ENCODE data around the gene MCM3.

Gene MCM3

GRCh38 chr6:52284460-52285176 lies at the start of gene MCM3:
Gene MCM3, minus strand, starts transcription at chr6:52284742. Its CDS starts 68 bp downstream, at chr6:52284674.
- peaks cover 50% of the 10 kb centered on the region for H3K79me2 ChIP-seq (ENCODE audit: low read length)
- H2AFZ ChIP-seq (ENCODE audit: low read depth, low read length): peak within 1 kb of the TSS; percentile 62
- no peaks in the 10 kb centered on the region for H3K27me3 ChIP-seq (ENCODE audit: low read depth, low read length)
- no peak for TF ChIP-seq CTCF (IDR thresholded peaks at IDR 0.05; ENCODE audit: low read depth, low read length)
- no peak for TF ChIP-seq EZH2phosphoT487 (IDR thresholded peaks at IDR 0.05; ENCODE audit: low read depth)
- H3K4me2 ChIP-seq (ENCODE audit: low read length): peak within 1 kb of the TSS; percentile 97
- H3K4me1 ChIP-seq (ENCODE audit: low read length): peaks cover 42% of the 10 kb centered on the region
- peak within 1 kb of the TSS; percentile 91 for H3K27ac ChIP-seq (ENCODE audit: low read length)
- H3K9ac ChIP-seq (ENCODE audit: low read length): peak within 1 kb of the TSS; percentile 94
- peak within 1 kb of the TSS; percentile 83 for H3K4me3 ChIP-seq (ENCODE audit: low read length)
- H4K20me1 ChIP-seq (ENCODE audit: insufficient read depth, low read length): peaks cover 26% of the 10 kb centered on the region
- peaks cover 40% of the 10 kb centered on the region for H3K36me3 ChIP-seq (replicated peaks; ENCODE audit: low read depth, low read length)
- H3K9me3 ChIP-seq (ENCODE audit: insufficient read depth, low read length): no peaks in the 10 kb centered on the region

- Histone ChIP-seq H3K4me1 (ENCODE audit: low read length) (peaks cover 48% of the 10 kb centered on the region), H3K9me3 (ENCODE audit: insufficient read depth, low read length) (no peaks in the 10 kb centered on the region), H3K9ac (ENCODE audit: low read length) (no peak overlapping the region), H3K4me2 (ENCODE audit: low read length) (no peak overlapping the region), H3K36me3 (replicated peaks; ENCODE audit: low read depth, low read length) (no peaks in the 10 kb centered on the region), H3K4me3 (ENCODE audit: low read length) (no peak overlapping the region), H3K79me2 (ENCODE audit: low read length) (no peaks in the 10 kb centered on the region), H3K27me3 (ENCODE audit: low read depth, low read length) (no peaks in the 10 kb centered on the region), H3K27ac (ENCODE audit: low read length) (no peak overlapping the region), H2AFZ (ENCODE audit: low read depth, low read length) (peak overlapping the region; percentile 0; the same call in 1 of the 2 replicates), H4K20me1 (ENCODE audit: insufficient read depth, low read length) (no peaks in the 10 kb centered on the region)
- no peak for TF ChIP-seq CTCF (IDR thresholded peaks at IDR 0.05; ENCODE audit: low read depth, low read length)
- no peak for TF ChIP-seq EZH2phosphoT487 (IDR thresholded peaks at IDR 0.05; ENCODE audit: low read depth)
Observed at GRCh38 chr6:52333840-52334200, 49.3 kb upstream of the MCM3 start.

- peak overlapping the region; percentile 7; the same call in 1 of the 2 replicates for H2AFZ ChIP-seq (ENCODE audit: low read depth, low read length)
- H4K20me1 ChIP-seq (ENCODE audit: insufficient read depth, low read length): no peaks in the 10 kb centered on the region
- H3K9ac ChIP-seq (ENCODE audit: low read length): no peak overlapping the region
- no peak overlapping the region for H3K4me3 ChIP-seq (ENCODE audit: low read length)
- H3K36me3 ChIP-seq (replicated peaks; ENCODE audit: low read depth, low read length): no peaks in the 10 kb centered on the region
- H3K4me2 ChIP-seq (ENCODE audit: low read length): no peak overlapping the region
- no peaks in the 10 kb centered on the region for H3K27me3 ChIP-seq (ENCODE audit: low read depth, low read length)
- TF ChIP-seq EZH2phosphoT487 (IDR thresholded peaks at IDR 0.05; ENCODE audit: low read depth) (no peak), CTCF (IDR thresholded peaks at IDR 0.05; ENCODE audit: low read depth, low read length) (no peak)
- peaks cover 52% of the 10 kb centered on the region for H3K4me1 ChIP-seq (ENCODE audit: low read length)
- no peaks in the 10 kb centered on the region for H3K9me3 ChIP-seq (ENCODE audit: insufficient read depth, low read length)
- H3K27ac ChIP-seq (ENCODE audit: low read length): no peak overlapping the region
- H3K79me2 ChIP-seq (ENCODE audit: low read length): no peaks in the 10 kb centered on the region
Observed at GRCh38 chr6:52331793-52332457, 47.4 kb upstream of the MCM3 start.

GRCh38 chr6:52330470-52330869 lies 45.9 kb upstream of the MCM3 start:
- Histone ChIP-seq H3K27ac (ENCODE audit: low read length) (peak overlapping the region; percentile 2; the same call in 1 of the 2 replicates), H3K4me3 (ENCODE audit: low read length) (no peak overlapping the region), H3K9me3 (ENCODE audit: insufficient read depth, low read length) (no peaks in the 10 kb centered on the region), H3K27me3 (ENCODE audit: low read depth, low read length) (no peaks in the 10 kb centered on the region), H3K4me2 (ENCODE audit: low read length) (peak overlapping the region; percentile 18), H3K36me3 (replicated peaks; ENCODE audit: low read depth, low read length) (no peaks in the 10 kb centered on the region), H3K9ac (ENCODE audit: low read length) (peak overlapping the region; percentile 4; the same call in 1 of the 2 replicates), H3K79me2 (ENCODE audit: low read length) (no peaks in the 10 kb centered on the region), H4K20me1 (ENCODE audit: insufficient read depth, low read length) (no peaks in the 10 kb centered on the region), H2AFZ (ENCODE audit: low read depth, low read length) (no peak overlapping the region; the same call in 1 of the 2 replicates), H3K4me1 (ENCODE audit: low read length) (peaks cover 62% of the 10 kb centered on the region)
- no peak for TF ChIP-seq EZH2phosphoT487 (IDR thresholded peaks at IDR 0.05; ENCODE audit: low read depth)
- no peak for TF ChIP-seq CTCF (IDR thresholded peaks at IDR 0.05; ENCODE audit: low read depth, low read length)

Data from OCI-LY3 (cell line).